ENCODE results near the gene SCG2. TPM values are rescaled to one million over a fixed set of nuclear protein-coding genes. Genes with fewer than 3 reads are reported as not detected.

SCG2 gene
- total and polyA plus RNA-seq, 12 donors: 0.04 to 0.86 (median 0.18) TPM; not detected in 4

DNA sequence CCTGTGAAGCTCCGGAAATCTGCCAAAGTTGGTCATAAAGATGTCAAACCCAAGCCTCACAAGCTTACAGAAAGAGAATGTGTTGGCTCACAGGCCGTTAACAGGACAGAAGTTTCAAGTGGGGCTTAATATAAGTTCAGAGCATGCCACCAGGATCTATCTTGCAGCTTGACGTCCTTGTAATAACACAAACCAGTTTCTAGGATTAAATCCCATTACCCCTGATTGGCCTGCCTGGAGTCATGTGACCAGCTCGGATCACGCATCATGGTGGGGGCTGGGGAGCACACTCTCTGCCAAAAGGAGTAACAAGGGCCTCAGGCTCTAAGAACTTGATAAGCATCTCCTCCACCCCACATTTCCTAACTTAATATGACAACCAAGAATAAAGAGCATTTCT lies 38.9 kb upstream of the SCG2 start:
- ATAC-seq: no peak
- TF ChIP-seq CTCF (IDR thresholded peaks at IDR 0.05): no peak
- WGBS, 2 donors: 46 to 47% methylated on average over 5 of the region's 5 CpGs
- Histone ChIP-seq H3K36me3 (no peaks in the 10 kb centered on the region), H3K27ac (no peak overlapping the region), H3K27me3 (no peaks in the 10 kb centered on the region), H3K9me3 (peaks cover 0 to 4% (median 0%) of the 10 kb centered on the region in 11 donors), H3K4me3 (no peak overlapping the region), H3K4me1 (no peaks in the 10 kb centered on the region)
- intact Hi-C loops (cut with DNase I): no loop called here
- DNase-seq: no peak

- Histone ChIP-seq H3K27ac (no peak overlapping the region), H3K9me3 (peaks cover 0 to 9% (median 0%) of the 10 kb centered on the region in 11 donors), H3K4me1 (no peaks in the 10 kb centered on the region), H3K27me3 (peaks cover 0 to 3% (median 0%) of the 10 kb centered on the region in 7 donors), H3K4me3 (no peak overlapping the region), H3K36me3 (no peaks in the 10 kb centered on the region)
- 63 to 70% methylated on average over 1 of the region's 1 CpG for WGBS, 2 donors
- ATAC-seq (no peak), DNase-seq (no peak)
- intact Hi-C loops (cut with DNase I): no loop called here
- no peak for TF ChIP-seq CTCF (IDR thresholded peaks at IDR 0.05)
Measured at GRCh38 chr2:223635080-223635479, 32.9 kb upstream of the SCG2 start.

- ATAC-seq (no peak), DNase-seq (no peak)
- H3K4me3 ChIP-seq: no peak overlapping the region
- H3K27ac ChIP-seq: no peak overlapping the region
- peaks cover 0 to 9% (median 0%) of the 10 kb centered on the region in 11 donors for H3K9me3 ChIP-seq
- no peaks in the 10 kb centered on the region for H3K4me1 ChIP-seq
- peaks cover 0 to 5% (median 0%) of the 10 kb centered on the region in 7 donors for H3K27me3 ChIP-seq
- WGBS, 2 donors: 93 to 95% methylated on average over 3 of the region's 3 CpGs
- TF ChIP-seq CTCF (IDR thresholded peaks at IDR 0.05): no peak
- H3K36me3 ChIP-seq: no peaks in the 10 kb centered on the region
- intact Hi-C loops (cut with DNase I): no loop called here
Measured at GRCh38 chr2:223634238-223634637, 32.1 kb upstream of the SCG2 start.

- Histone ChIP-seq H3K4me3 (no peak overlapping the region), H3K4me1 (no peaks in the 10 kb centered on the region), H3K36me3 (no peaks in the 10 kb centered on the region), H3K27ac (no peak overlapping the region), H3K27me3 (peaks cover 0 to 8% (median 0%) of the 10 kb centered on the region in 7 donors), H3K9me3 (peaks cover 0 to 6% (median 0%) of the 10 kb centered on the region in 11 donors)
- WGBS, 2 donors: 84 to 87% methylated on average over 6 of the region's 6 CpGs
- no peak for TF ChIP-seq CTCF (IDR thresholded peaks at IDR 0.05)
- DNase-seq: no peak
- no peak for ATAC-seq
- intact Hi-C loops (cut with DNase I): no loop called here
Measured at GRCh38 chr2:223633656-223634055, 31.5 kb upstream of the SCG2 start.
